Lower lobe of right lung (tissue), 2 donors: ENCODE data around the gene MICB. TPM values are rescaled to one million over a fixed set of nuclear protein-coding genes. Genes with fewer than 3 reads are reported as not detected.

Experiments used
- ATAC-seq, 2 donors: fragments of 200-7000 bp; cut with Tn5 transposase; one replicate each; pipeline ENCODE4 v1.9.1; 2020 to 2022; ENCODE audit warnings: mild to moderate bottlenecking in 2 of 2, moderate library complexity in 2 of 2
- DNase-seq: peaks from one replicate; pipeline ENCODE4 v3.0.0-alpha.2; 2020
- H3K27ac ChIP-seq: fragments of 200-600 bp; one replicate; pipeline ENCODE4 v1.8.0; 2022
- H3K27me3 ChIP-seq: fragments of 200-600 bp; one replicate; pipeline ENCODE4 v1.8.0; 2022; ENCODE audit warnings: low read depth
- H3K36me3 ChIP-seq: fragments of 200-600 bp; one replicate; pipeline ENCODE4 v1.8.0; 2022; ENCODE audit warnings: mild to moderate bottlenecking
- H3K4me1 ChIP-seq: fragments of 200-600 bp; one replicate; pipeline ENCODE4 v1.8.0; 2022
- H3K4me3 ChIP-seq: fragments of 200-600 bp; one replicate; pipeline ENCODE4 v1.8.0; 2022; ENCODE audit warnings: mild to moderate bottlenecking
- H3K9me3 ChIP-seq: fragments of 200-600 bp; one replicate; pipeline ENCODE4 v1.8.0; 2022
- intact Hi-C: fragments of 100-400 bp; cut with DNase I; formaldehyde crosslinking; loops from one replicate; pipeline ENCODE4 v1.11.0; 2022
- total RNA-seq: library from RNA; stranded (reverse); fragmentation: NEBNext Ultra II Directional; extraction: Animal tissue kit (Norgen Biotek cat#: 25700); gene quantifications from one replicate; pipeline ENCODE4 v1.2.1, GENCODE V29; 2021
- TF ChIP-seq, protein P1 (sequence below): fragments of 200-600 bp; IDR thresholded peaks from one replicate; pipeline ENCODE4 v1.8.0; 2022; ENCODE audit warnings: antibody characterized with exemption, mild to moderate bottlenecking
- donor health status: DM: no; HTN: yes; CAD: no; lungs with severe emphysema.

Gene MICB
- total RNA-seq, 1 donor from 2014 or later, result 13.8 TPM

- DNase-seq (no peak), ATAC-seq (no peak)
- no peaks in the 10 kb centered on the region for H3K27me3 ChIP-seq
- no peaks in the 10 kb centered on the region for H3K9me3 ChIP-seq
- H3K4me3 ChIP-seq, result no peak overlapping the region
- TF ChIP-seq, protein P1, sequence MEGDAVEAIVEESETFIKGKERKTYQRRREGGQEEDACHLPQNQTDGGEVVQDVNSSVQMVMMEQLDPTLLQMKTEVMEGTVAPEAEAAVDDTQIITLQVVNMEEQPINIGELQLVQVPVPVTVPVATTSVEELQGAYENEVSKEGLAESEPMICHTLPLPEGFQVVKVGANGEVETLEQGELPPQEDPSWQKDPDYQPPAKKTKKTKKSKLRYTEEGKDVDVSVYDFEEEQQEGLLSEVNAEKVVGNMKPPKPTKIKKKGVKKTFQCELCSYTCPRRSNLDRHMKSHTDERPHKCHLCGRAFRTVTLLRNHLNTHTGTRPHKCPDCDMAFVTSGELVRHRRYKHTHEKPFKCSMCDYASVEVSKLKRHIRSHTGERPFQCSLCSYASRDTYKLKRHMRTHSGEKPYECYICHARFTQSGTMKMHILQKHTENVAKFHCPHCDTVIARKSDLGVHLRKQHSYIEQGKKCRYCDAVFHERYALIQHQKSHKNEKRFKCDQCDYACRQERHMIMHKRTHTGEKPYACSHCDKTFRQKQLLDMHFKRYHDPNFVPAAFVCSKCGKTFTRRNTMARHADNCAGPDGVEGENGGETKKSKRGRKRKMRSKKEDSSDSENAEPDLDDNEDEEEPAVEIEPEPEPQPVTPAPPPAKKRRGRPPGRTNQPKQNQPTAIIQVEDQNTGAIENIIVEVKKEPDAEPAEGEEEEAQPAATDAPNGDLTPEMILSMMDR, result no peak
- no peaks in the 10 kb centered on the region for H3K4me1 ChIP-seq
- intact Hi-C loops, result no loop called here
- H3K27ac ChIP-seq, result no peak overlapping the region
- H3K36me3 ChIP-seq, result peaks cover 68% of the 10 kb centered on the region
These were observed 33.2 kb downstream of the MICB start for GRCh38 chr6:31531162-31531561.

DNA sequence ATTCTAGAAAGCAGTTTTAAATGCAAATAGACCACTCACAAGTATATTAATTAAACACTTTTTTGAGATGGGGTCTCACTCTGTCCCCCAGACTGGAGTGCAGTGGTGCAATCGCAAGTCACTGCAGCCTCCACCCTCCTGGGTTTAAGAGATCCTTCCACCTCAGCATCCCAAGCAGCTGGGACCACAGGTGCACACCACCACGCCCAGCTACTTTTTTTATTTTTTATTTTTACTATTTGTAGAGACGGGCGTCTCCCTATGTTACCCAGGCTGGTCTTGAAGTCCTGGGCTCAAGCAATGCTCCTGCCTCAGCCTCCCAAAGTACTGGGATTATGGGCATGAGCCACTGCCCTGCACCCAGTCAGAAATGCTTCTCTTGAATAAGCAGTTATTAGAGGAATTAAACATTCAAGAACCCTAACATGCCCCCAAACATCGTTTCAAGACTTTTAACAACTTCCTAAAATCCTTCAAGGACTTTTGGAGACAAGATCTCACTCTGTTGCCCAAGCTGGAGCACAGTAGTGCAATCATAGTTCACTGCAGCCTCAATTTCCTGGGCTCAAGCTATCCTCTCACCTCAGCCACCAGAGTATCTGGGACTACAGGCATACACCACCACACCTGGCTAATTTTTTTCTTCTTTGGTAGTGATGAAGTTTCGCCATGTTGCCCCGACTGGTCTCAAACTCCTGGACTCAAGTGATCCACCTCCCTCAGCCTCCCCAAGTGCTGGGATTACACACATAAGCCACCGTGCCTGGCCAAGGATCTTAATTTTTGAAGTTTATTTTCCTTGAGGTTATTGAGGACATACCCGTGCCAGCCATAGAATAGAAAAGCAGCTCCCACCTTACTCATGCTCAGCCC, 34.1 kb downstream of the MICB start:
- intact Hi-C loops, result no loop called here
- no peaks in the 10 kb centered on the region for H3K27me3 ChIP-seq
- DNase-seq (no peak), ATAC-seq (no peak)
- no peaks in the 10 kb centered on the region for H3K9me3 ChIP-seq
- H3K27ac ChIP-seq, result no peak overlapping the region
- TF ChIP-seq, protein P1, result no peak
- no peaks in the 10 kb centered on the region for H3K4me1 ChIP-seq
- H3K36me3 ChIP-seq, result peaks cover 77% of the 10 kb centered on the region
- H3K4me3 ChIP-seq, result no peak overlapping the region

DNA sequence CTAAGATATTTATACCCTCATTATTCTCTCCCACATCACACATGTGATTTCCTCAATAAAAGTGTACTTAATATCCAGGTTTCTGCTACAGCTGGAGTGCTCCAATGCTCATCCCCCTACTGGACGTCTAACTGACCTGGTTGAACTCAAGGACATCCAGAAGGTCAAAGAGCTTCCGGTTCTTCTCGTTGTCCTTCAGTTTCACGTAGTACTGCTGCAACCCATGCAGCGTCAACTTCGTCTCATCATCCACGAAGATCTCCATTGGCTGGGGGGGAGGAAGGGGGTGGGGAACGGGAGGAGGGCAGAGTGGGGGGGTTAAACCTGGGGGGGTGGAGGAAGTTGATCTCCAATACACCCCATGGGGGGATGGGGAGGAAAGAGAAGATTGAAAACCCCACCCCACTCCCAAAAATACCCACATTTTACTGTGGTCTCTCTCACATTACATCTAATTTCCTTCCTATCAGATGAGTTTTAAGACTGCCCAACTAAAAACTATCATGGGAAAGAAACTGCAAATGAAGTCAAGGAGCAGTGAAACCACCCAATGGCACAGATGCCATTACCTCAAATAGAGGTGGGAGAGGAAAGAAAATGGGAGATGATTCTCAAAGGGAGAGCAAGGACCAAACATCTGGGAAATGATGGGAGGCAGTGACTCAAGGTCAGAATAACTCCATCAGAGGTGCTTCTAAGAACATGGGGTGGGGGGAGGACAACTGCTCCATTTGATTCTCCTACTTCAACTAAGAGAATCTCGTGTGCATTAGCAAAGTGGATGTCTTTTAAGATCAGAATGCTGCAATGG, 34.9 kb downstream of the MICB start:
- intact Hi-C loops, result no loop called here
- DNase-seq, result no peak
- no peaks in the 10 kb centered on the region for H3K27me3 ChIP-seq
- H3K4me1 ChIP-seq, result no peaks in the 10 kb centered on the region
- H3K4me3 ChIP-seq, result no peak overlapping the region
- peaks cover 85% of the 10 kb centered on the region for H3K36me3 ChIP-seq
- no peak overlapping the region for H3K27ac ChIP-seq
- H3K9me3 ChIP-seq, result no peaks in the 10 kb centered on the region
- ATAC-seq, result no peak
- TF ChIP-seq, protein P1, result no peak

GRCh38 chr6:31533455-31533841, 35.5 kb downstream of the MICB start:
- H3K27ac ChIP-seq, result no peak overlapping the region
- H3K9me3 ChIP-seq, result no peaks in the 10 kb centered on the region
- peaks cover 2% of the 10 kb centered on the region for H3K4me1 ChIP-seq
- intact Hi-C loops, result no loop called here
- peaks cover 91% of the 10 kb centered on the region for H3K36me3 ChIP-seq
- DNase-seq, result no peak
- ATAC-seq, result no peak
- H3K27me3 ChIP-seq, result no peaks in the 10 kb centered on the region
- no peak overlapping the region for H3K4me3 ChIP-seq
- TF ChIP-seq, protein P1, result no peak

GRCh38 chr6:31534011-31534410, 36.1 kb downstream of the MICB start:
- no peak for DNase-seq
- peaks cover 97% of the 10 kb centered on the region for H3K36me3 ChIP-seq
- H3K27ac ChIP-seq, result no peak overlapping the region
- no peak for ATAC-seq
- H3K9me3 ChIP-seq, result no peaks in the 10 kb centered on the region
- intact Hi-C loops, result no loop called here
- H3K4me1 ChIP-seq, result peaks cover 8% of the 10 kb centered on the region
- H3K27me3 ChIP-seq, result no peaks in the 10 kb centered on the region
- TF ChIP-seq, protein P1, result no peak
- H3K4me3 ChIP-seq, result no peak overlapping the region
